Measurements from ENCODE around the gene RHOA.

GRCh38 chr3:49416867-49417266 lies 5.1 kb upstream of the RHOA start:
- TF ChIP-seq ZNF544 (tag by site-specific recombination; IDR thresholded peaks at IDR 0.05) (no peak), ZNF513 (tag by site-specific recombination; IDR thresholded peaks at IDR 0.05) (no peak), ZNF37A (tag by site-specific recombination; IDR thresholded peaks at IDR 0.05) (no peak), CTCF (tag by site-specific recombination; IDR thresholded peaks at IDR 0.05) (no peak), REST (tag by site-specific recombination; IDR thresholded peaks at IDR 0.05) (no peak), ZBTB49 (tag by site-specific recombination; IDR thresholded peaks at IDR 0.05; ENCODE audit: low read depth) (no peak), BCL11A (tag by site-specific recombination; IDR thresholded peaks at IDR 0.05; ENCODE audit: low read depth) (no peak), SP7 (tag by site-specific recombination; IDR thresholded peaks at IDR 0.05) (no peak), ZFP37 (tag by site-specific recombination; IDR thresholded peaks at IDR 0.05) (no peak), ZNF624 (tag by site-specific recombination; IDR thresholded peaks at IDR 0.05) (no peak)

All from HEK293 (cell line).